Measurements from ENCODE around the gene RDH5. TPM values are rescaled to one million over a fixed set of nuclear protein-coding genes. Genes with fewer than 3 reads are reported as not detected.

Gene RDH5
- total RNA-seq, 1 donor from 2014 or later: 6.0 TPM

DNA sequence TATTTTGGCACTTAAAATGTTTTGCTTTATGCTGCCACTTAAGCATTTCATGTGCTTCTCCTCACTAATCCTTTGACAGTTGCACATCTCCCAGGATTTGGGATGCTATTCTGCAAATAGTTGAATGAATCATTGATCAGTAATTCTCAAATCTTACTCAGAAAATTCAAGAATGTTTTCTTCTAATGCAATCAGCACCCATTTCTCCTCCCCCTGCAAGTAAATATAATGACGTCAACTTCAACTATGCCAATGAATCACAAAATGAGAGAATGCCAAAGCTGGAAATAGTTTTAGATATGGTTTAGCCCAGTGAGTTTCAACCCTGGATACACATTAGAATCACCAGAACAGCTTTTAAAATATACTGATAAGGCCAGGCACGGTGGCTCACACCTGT, 6.5 kb upstream of the RDH5 start:
- intact Hi-C loops (cut with DNase I): no loop called here
- Histone ChIP-seq H3K27ac (no peak overlapping the region), H3K9me3 (no peaks in the 10 kb centered on the region), H3K36me3 (no peaks in the 10 kb centered on the region), H3K4me3 (no peak overlapping the region), H3K4me1 (peaks cover 34% of the 10 kb centered on the region), H3K27me3 (no peaks in the 10 kb centered on the region)
- TF ChIP-seq, protein P1, sequence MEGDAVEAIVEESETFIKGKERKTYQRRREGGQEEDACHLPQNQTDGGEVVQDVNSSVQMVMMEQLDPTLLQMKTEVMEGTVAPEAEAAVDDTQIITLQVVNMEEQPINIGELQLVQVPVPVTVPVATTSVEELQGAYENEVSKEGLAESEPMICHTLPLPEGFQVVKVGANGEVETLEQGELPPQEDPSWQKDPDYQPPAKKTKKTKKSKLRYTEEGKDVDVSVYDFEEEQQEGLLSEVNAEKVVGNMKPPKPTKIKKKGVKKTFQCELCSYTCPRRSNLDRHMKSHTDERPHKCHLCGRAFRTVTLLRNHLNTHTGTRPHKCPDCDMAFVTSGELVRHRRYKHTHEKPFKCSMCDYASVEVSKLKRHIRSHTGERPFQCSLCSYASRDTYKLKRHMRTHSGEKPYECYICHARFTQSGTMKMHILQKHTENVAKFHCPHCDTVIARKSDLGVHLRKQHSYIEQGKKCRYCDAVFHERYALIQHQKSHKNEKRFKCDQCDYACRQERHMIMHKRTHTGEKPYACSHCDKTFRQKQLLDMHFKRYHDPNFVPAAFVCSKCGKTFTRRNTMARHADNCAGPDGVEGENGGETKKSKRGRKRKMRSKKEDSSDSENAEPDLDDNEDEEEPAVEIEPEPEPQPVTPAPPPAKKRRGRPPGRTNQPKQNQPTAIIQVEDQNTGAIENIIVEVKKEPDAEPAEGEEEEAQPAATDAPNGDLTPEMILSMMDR (IDR thresholded peaks at IDR 0.05): no peak
- ATAC-seq (no peak), DNase-seq (no peak)

DNA sequence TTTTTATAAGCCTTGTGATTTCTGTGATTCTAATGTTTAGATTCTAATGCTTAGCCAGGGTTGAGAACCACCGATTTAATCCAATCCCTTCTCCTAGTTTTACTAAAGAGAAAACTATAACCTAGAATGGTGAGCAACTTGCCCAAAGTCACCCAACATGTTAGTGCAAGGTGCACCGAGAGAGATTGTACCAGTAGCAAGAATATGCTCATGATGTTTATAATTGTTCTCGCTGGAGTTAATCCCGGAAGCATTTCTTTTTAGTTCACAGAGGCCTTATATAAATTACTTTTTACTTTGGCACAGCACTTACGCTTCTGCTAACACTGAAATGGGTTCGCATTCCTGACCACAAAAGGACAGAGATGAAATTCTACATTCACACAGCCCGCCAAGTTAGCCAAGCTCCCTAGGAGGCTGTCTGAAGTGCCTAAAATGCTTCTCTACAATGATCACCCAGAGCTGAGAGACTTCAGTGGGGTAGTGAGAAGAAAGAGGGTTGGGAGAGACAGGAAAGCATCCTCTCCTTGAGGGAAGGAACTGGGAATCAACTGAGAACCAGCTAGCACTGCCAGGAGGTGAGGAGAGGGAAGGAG, 4.9 kb upstream of the RDH5 start:
- no peak for DNase-seq
- Histone ChIP-seq H3K27ac (peak overlapping the region; percentile 92), H3K27me3 (no peaks in the 10 kb centered on the region), H3K9me3 (no peaks in the 10 kb centered on the region), H3K36me3 (peaks cover 5% of the 10 kb centered on the region), H3K4me1 (peaks cover 38% of the 10 kb centered on the region), H3K4me3 (peak overlapping the region; percentile 85)
- TF ChIP-seq, protein P1 (IDR thresholded peaks at IDR 0.05): no peak
- no peak for ATAC-seq
- intact Hi-C loops (cut with DNase I): no loop called here

DNA sequence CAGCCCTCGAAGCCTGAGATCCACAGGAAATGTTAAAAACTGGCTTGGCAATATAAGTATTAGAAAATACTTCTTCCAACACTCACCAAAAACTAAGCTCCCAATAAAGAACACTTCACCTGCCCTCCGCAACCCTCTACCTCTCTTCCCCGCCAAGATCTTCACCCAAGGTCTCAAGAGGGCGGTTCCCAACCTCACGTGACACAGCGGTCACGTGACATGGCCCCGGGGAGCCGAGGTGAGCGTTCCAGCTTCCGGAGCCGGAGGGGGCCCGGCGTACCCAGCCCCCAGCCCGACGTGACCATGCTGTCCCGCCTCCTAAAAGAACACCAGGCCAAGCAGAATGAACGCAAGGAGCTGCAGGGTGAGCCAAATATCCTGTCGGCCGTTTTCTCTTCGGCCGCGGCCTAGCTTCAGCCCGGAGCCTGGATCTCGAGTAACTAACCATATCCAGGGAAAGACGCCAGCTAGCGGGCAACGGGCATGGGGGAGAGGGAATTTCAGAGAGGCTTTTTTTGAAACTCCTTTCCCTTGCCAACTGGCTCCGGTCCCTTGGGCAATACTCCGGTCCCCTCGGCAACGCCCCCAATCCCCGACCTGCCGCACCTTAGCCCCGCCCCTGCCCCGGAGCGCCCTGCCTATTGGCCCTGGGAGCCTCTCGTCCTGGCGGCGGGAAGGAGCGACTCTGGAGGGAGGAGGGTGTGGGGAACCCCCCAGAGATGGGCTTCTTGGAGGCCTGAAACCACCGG, 4.2 kb upstream of the RDH5 start, which contains the start of gene BLOC1S1:
Gene BLOC1S1 (plus strand): TSS at position 214 of the 749 bp plus-strand sequence. CDS start 6 bp downstream, at position 220.
- peaks cover 5% of the 10 kb centered on the region for H3K36me3 ChIP-seq
- DNase-seq: peak; percentile 96
- H3K4me3 ChIP-seq: peak within 1 kb of the TSS; percentile 85
- ATAC-seq: peak; percentile 90
- no peaks in the 10 kb centered on the region for H3K9me3 ChIP-seq
- intact Hi-C loops (cut with DNase I): no loop called here
- TF ChIP-seq, protein P1 (IDR thresholded peaks at IDR 0.05): no peak
- peaks cover 46% of the 10 kb centered on the region for H3K4me1 ChIP-seq
- no peaks in the 10 kb centered on the region for H3K27me3 ChIP-seq
- H3K27ac ChIP-seq: peak within 1 kb of the TSS; percentile 92

- Histone ChIP-seq H3K9me3 (no peaks in the 10 kb centered on the region), H3K27ac (peak overlapping the region; percentile 92), H3K4me1 (peaks cover 51% of the 10 kb centered on the region), H3K36me3 (peaks cover 5% of the 10 kb centered on the region), H3K4me3 (peak overlapping the region; percentile 85), H3K27me3 (no peaks in the 10 kb centered on the region)
- intact Hi-C loops (cut with DNase I): no loop called here
- DNase-seq: no peak
- ATAC-seq: peak; percentile 12
- TF ChIP-seq, protein P1 (IDR thresholded peaks at IDR 0.05): no peak
Observed at GRCh38 chr12:55716582-55716957, 3.6 kb upstream of the RDH5 start.

GRCh38 chr12:55717011-55718007, 2.9 kb upstream of the RDH5 start:
- intact Hi-C loops (cut with DNase I): no loop called here
- TF ChIP-seq, protein P1 (IDR thresholded peaks at IDR 0.05): no peak
- Histone ChIP-seq H3K9me3 (no peaks in the 10 kb centered on the region), H3K36me3 (peaks cover 5% of the 10 kb centered on the region), H3K27me3 (no peaks in the 10 kb centered on the region), H3K27ac (peak overlapping the region; percentile 92), H3K4me1 (peaks cover 51% of the 10 kb centered on the region), H3K4me3 (peak overlapping the region; percentile 85)
- DNase-seq (no peak), ATAC-seq (no peak)

Data from upper lobe of right lung (tissue), 1 donor.